ENCODE measurements around the gene TCP11X2. TPM values are rescaled to one million over a fixed set of nuclear protein-coding genes. Genes with fewer than 3 reads are reported as not detected.
"Not testable (repeated sequence)": the region's sequence is repeated elsewhere in the genome, so short reads cannot be mapped to it uniquely, and the experiment has no call there.

Gene TCP11X2
- 1 to 10 TPM; 1.0 to 1.7 TPM for total RNA-seq
- under 1 TPM; 0.12 to 0.17 TPM for polyA plus RNA-seq
- long read RNA-seq, donor 1 = 0 reads
- long read RNA-seq, donor 2 = 0 reads
- long read RNA-seq, donor 3 = 0 reads
- long read RNA-seq, donor 4 = 0 reads
- long read RNA-seq, donor 5 = 0 reads

DNA sequence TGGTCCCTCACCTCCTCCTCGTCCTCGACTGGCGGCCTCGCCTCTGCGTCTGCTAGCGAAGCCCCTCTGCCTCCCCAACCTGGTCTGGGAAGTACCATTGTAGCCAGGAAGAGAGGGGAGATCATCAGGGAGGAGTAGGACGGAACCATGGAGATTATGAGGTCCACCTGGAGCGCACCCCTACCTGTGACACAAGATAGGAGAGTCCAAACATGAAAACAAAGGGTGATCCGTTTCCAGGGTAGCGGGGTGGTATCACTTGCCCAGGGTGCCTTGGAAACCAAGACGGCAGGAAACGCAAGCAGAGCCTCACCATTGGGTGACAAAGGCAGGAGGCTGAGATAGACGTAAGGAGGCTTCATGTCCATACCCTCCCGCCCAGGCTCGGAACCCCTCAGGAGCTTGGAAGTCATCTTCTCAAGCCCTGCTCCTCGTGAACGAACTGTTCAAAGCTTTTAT, at the start of gene TCP11X2:
TSS of gene TCP11X2 (minus strand) at position 51 of the 459 bp plus-strand sequence.
- whole genome bisulfite sequencing, 2 donors = 55 to 69% methylated on average over 5 to 7 of the region's 17 CpGs
- not testable (repeated sequence) for ATAC-seq (ENCODE audit: insufficient read depth, low FRiP score)

DNA sequence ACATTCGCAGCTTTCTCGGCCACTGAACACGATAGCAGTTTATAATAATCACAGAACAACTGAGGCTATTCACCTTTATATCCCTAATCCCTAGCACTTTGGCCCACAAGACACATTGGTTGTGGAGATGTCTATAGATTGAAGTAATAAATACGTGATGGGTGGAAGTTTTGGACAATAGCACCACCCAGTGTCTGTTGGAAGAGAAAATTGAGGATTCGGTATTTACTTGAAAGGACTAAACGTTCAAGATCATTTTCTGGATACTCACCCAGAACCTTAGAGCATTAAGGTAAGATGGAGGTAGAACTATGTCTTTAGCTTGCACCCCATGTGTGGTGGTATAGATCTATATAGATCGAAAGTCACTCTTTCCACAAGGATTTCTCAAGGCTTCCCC, 45.7 kb upstream of the TCP11X2 start:
- Histone ChIP-seq H3K9me3 (ENCODE audit: control insufficient read depth in 4 of 4, insufficient read depth in 3 of 4, low read length in 3 of 4) (no peaks in the 10 kb centered on the region), H3K27ac (ENCODE audit: low read depth in 1 of 2, low read length in 1 of 2) (no peak overlapping the region), H3K4me3 (no peak overlapping the region), H3K9ac (ENCODE audit: insufficient read depth in 1 of 2, low read length in 2 of 2) (peak overlapping the region in 1 of 2 donors; percentile 40), H3K27me3 (ENCODE audit: control insufficient read depth in 3 of 3, insufficient read depth in 3 of 3, low read length in 2 of 3) (peaks cover 0 to 2% (median 0%) of the 10 kb centered on the region in 3 donors), H3K4me1 (ENCODE audit: control insufficient read depth in 5 of 5, insufficient read depth in 5 of 5, low read length in 5 of 5) (peaks cover 0 to 2% (median 0%) of the 10 kb centered on the region in 5 donors), H3K36me3 (ENCODE audit: control insufficient read depth in 4 of 4, insufficient read depth in 4 of 4, low read length in 4 of 4) (no peaks in the 10 kb centered on the region)
- DNase-seq = peak in 2 of 3 donors; percentile 62 to 65
- ATAC-seq (ENCODE audit: insufficient read depth, low FRiP score) = no peak
- TF ChIP-seq, protein P1, sequence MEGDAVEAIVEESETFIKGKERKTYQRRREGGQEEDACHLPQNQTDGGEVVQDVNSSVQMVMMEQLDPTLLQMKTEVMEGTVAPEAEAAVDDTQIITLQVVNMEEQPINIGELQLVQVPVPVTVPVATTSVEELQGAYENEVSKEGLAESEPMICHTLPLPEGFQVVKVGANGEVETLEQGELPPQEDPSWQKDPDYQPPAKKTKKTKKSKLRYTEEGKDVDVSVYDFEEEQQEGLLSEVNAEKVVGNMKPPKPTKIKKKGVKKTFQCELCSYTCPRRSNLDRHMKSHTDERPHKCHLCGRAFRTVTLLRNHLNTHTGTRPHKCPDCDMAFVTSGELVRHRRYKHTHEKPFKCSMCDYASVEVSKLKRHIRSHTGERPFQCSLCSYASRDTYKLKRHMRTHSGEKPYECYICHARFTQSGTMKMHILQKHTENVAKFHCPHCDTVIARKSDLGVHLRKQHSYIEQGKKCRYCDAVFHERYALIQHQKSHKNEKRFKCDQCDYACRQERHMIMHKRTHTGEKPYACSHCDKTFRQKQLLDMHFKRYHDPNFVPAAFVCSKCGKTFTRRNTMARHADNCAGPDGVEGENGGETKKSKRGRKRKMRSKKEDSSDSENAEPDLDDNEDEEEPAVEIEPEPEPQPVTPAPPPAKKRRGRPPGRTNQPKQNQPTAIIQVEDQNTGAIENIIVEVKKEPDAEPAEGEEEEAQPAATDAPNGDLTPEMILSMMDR (IDR thresholded peaks at IDR 0.05; ENCODE audit: control extremely low read depth, extremely low read depth) = no peak
- WGBS, 2 donors = 39 to 49% methylated on average over 7 of the region's 7 CpGs

More for the DNA sequence above, at the start of gene TCP11X2:
- not testable (repeated sequence) for H3K27me3 ChIP-seq (ENCODE audit: control insufficient read depth in 3 of 3, insufficient read depth in 3 of 3, low read length in 2 of 3); H3K4me1 ChIP-seq (ENCODE audit: control insufficient read depth in 5 of 5, insufficient read depth in 5 of 5, low read length in 5 of 5); H3K27ac ChIP-seq (ENCODE audit: low read depth in 1 of 2, low read length in 1 of 2); H3K4me3 ChIP-seq; H3K36me3 ChIP-seq (ENCODE audit: control insufficient read depth in 4 of 4, insufficient read depth in 4 of 4, low read length in 4 of 4); DNase-seq; H3K9me3 ChIP-seq (ENCODE audit: control insufficient read depth in 4 of 4, insufficient read depth in 3 of 4, low read length in 3 of 4); H3K9ac ChIP-seq (ENCODE audit: insufficient read depth in 1 of 2, low read length in 2 of 2)

DNA sequence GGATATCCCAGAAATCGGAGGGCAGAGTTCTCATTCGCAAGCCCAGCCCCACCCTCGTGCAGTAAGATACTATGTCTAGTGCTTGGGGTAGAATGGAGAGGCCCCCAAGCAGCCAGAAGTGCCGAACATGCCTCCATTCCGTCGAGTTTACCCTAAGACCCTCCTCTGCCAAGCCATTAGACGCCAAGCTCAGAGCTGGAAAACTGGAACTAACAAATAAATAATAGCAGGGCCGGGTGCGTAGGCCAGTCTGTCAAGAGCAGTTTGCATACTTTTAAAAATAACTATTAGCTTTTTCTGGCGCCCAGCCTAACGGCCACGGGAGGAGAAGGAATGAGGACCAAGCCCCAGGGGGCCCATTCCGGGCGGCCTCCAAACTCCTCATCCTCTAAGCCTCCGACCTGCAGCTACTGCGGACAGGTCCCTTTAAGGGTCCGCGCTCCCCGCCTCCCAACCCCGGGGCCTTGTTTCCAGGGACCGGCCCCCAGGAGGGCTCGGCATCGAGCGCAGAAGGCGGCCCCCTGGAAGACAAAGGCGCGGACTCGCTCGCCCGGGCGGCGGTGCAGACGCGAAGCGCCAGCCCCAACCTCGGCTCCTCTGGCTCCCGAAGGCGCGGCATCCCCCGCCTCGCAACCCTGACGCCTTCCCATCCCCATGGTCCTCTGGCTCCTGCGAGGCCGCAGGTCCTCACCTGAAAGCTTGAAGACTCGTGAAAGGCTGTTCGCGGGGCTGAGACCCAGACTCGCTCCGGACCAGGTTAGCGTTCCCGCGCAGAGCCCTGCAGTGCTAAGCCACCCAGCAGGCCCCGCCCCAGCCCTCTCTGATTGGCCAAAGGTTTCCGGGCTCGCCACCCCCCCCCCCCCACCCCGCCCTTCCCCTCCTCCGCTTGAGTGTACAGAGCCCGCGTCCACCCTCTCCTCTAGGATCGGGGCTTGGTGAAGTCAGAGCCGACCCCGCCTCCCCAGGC, 44.6 kb upstream of the TCP11X2 start, which contains the start of gene TMSB15A:
TSS of gene TMSB15A (minus strand) at position 765 of the 967 bp plus-strand sequence.
- TF ChIP-seq, protein P1 (IDR thresholded peaks at IDR 0.05; ENCODE audit: control extremely low read depth, extremely low read depth) = no peak
- H3K27me3 ChIP-seq (ENCODE audit: control insufficient read depth in 3 of 3, insufficient read depth in 3 of 3, low read length in 2 of 3) = peaks cover 0 to 2% (median 0%) of the 10 kb centered on the region in 3 donors
- H3K4me1 ChIP-seq (ENCODE audit: control insufficient read depth in 5 of 5, insufficient read depth in 5 of 5, low read length in 5 of 5) = peaks cover 0 to 2% (median 0%) of the 10 kb centered on the region in 5 donors
- H3K27ac ChIP-seq (ENCODE audit: low read depth in 1 of 2, low read length in 1 of 2) = no peak within 1 kb of the TSS
- DNase-seq (peak; percentile 88 to 92 (median 89)), ATAC-seq (ENCODE audit: insufficient read depth, low FRiP score) (peak; percentile 90)
- H3K36me3 ChIP-seq (ENCODE audit: control insufficient read depth in 4 of 4, insufficient read depth in 4 of 4, low read length in 4 of 4) = no peaks in the 10 kb centered on the region
- 2 to 33% methylated on average over 29 to 62 of the region's 62 CpGs for whole genome bisulfite sequencing, 2 donors
- H3K4me3 ChIP-seq = no peak within 1 kb of the TSS
- no peaks in the 10 kb centered on the region for H3K9me3 ChIP-seq (ENCODE audit: control insufficient read depth in 4 of 4, insufficient read depth in 3 of 4, low read length in 3 of 4)
- peak within 1 kb of the TSS in 1 of 2 donors; percentile 81 for H3K9ac ChIP-seq (ENCODE audit: insufficient read depth in 1 of 2, low read length in 2 of 2)

DNA sequence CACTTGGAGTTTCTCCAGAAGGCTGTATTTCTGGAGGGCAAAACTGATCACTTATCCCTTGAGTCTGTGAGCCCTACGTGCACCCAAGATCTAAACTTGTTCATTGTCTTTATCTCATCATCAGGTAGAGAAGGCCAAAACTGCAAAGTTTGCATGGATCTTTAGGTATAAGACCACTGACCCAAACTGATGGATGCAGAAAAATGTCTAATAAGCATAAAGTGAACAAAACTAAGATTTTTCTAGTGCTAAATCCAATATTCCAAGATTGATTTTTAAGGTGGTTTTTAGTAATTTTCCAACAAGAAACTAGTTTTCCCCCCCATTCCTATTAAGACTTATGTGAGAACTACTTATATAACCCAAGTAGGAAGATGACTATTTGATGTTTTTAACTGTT, 42.9 kb upstream of the TCP11X2 start:
- Histone ChIP-seq H3K27me3 (ENCODE audit: control insufficient read depth in 3 of 3, insufficient read depth in 3 of 3, low read length in 2 of 3) (no peaks in the 10 kb centered on the region), H3K4me3 (no peak overlapping the region)

More for the DNA sequence above, 42.9 kb upstream of the TCP11X2 start:
- DNase-seq (no peak), ATAC-seq (ENCODE audit: insufficient read depth, low FRiP score) (no peak)
- 85 to 94% methylated on average over 1 of the region's 1 CpG for WGBS, 2 donors
- H3K36me3 ChIP-seq (ENCODE audit: control insufficient read depth in 4 of 4, insufficient read depth in 4 of 4, low read length in 4 of 4) = no peaks in the 10 kb centered on the region
- H3K9me3 ChIP-seq (ENCODE audit: control insufficient read depth in 4 of 4, insufficient read depth in 3 of 4, low read length in 3 of 4) = no peaks in the 10 kb centered on the region
- H3K27ac ChIP-seq (ENCODE audit: low read depth in 1 of 2, low read length in 1 of 2) = no peak overlapping the region
- H3K9ac ChIP-seq (ENCODE audit: insufficient read depth in 1 of 2, low read length in 2 of 2) = no peak overlapping the region
- peaks cover 0 to 2% (median 0%) of the 10 kb centered on the region in 5 donors for H3K4me1 ChIP-seq (ENCODE audit: control insufficient read depth in 5 of 5, insufficient read depth in 5 of 5, low read length in 5 of 5)
- TF ChIP-seq, protein P1 (IDR thresholded peaks at IDR 0.05; ENCODE audit: control extremely low read depth, extremely low read depth) = no peak

All from lung (tissue), 16 donors.